ENCODE data around the gene RNF5.

Gene RNF5

DNA sequence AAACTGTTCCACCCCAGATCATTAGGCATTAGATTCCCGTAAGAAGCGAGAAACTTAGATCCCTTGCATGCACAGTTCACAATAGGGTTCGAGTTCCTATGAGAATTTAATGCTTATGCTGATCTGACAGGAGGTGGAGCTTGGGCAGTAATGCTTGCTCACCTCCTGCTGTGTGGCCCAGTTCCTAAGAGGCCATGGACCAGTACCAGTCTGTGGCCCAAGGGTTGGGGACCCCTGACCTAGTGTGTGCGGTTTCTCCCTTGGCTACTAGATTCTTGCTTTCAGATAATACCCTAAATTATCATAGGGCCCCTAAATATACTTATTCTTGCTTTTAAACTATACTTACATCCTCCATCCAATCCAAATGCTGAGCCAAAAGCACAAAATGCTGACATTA lies 16.2 kb downstream of the RNF5 start:
- Histone ChIP-seq H4K20me1 (ENCODE audit: insufficient read depth, low read length, poor library complexity, severe bottlenecking) (no peaks in the 10 kb centered on the region), H3K9me3 (ENCODE audit: insufficient read depth, low read depth, low read length) (no peaks in the 10 kb centered on the region), H3K4me3 (ENCODE audit: low read length, poor library complexity, severe bottlenecking) (peak overlapping the region; percentile 91), H3K9me2 (replicated peaks; ENCODE audit: low read depth, low read length) (no peaks in the 10 kb centered on the region), H3K4me1 (ENCODE audit: insufficient read depth, low read length, poor library complexity, severe bottlenecking) (peaks cover 53% of the 10 kb centered on the region), H2AFZ (ENCODE audit: low read length) (no peak overlapping the region), H3K9ac (ENCODE audit: low read depth, low read length, poor library complexity, severe bottlenecking) (peak overlapping the region; percentile 96), H3K79me2 (ENCODE audit: insufficient read depth, low read length) (peaks cover 64% of the 10 kb centered on the region), H3K27me3 (ENCODE audit: insufficient read depth, low read length, poor library complexity, severe bottlenecking) (no peaks in the 10 kb centered on the region), H3K36me3 (ENCODE audit: insufficient read depth, low read length) (no peaks in the 10 kb centered on the region), H3F3A (ENCODE audit: low read depth) (no peaks in the 10 kb centered on the region), H3K4me2 (ENCODE audit: low read depth, low read length, poor library complexity, severe bottlenecking) (peak overlapping the region; percentile 99)
- TF ChIP-seq, protein P1, sequence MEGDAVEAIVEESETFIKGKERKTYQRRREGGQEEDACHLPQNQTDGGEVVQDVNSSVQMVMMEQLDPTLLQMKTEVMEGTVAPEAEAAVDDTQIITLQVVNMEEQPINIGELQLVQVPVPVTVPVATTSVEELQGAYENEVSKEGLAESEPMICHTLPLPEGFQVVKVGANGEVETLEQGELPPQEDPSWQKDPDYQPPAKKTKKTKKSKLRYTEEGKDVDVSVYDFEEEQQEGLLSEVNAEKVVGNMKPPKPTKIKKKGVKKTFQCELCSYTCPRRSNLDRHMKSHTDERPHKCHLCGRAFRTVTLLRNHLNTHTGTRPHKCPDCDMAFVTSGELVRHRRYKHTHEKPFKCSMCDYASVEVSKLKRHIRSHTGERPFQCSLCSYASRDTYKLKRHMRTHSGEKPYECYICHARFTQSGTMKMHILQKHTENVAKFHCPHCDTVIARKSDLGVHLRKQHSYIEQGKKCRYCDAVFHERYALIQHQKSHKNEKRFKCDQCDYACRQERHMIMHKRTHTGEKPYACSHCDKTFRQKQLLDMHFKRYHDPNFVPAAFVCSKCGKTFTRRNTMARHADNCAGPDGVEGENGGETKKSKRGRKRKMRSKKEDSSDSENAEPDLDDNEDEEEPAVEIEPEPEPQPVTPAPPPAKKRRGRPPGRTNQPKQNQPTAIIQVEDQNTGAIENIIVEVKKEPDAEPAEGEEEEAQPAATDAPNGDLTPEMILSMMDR (conservative IDR thresholded peaks at IDR 0.05; ENCODE audit: low read length): no peak
- TF ChIP-seq EZH2phosphoT487 (IDR thresholded peaks at IDR 0.05; ENCODE audit: borderline replicate concordance): no peak

DNA sequence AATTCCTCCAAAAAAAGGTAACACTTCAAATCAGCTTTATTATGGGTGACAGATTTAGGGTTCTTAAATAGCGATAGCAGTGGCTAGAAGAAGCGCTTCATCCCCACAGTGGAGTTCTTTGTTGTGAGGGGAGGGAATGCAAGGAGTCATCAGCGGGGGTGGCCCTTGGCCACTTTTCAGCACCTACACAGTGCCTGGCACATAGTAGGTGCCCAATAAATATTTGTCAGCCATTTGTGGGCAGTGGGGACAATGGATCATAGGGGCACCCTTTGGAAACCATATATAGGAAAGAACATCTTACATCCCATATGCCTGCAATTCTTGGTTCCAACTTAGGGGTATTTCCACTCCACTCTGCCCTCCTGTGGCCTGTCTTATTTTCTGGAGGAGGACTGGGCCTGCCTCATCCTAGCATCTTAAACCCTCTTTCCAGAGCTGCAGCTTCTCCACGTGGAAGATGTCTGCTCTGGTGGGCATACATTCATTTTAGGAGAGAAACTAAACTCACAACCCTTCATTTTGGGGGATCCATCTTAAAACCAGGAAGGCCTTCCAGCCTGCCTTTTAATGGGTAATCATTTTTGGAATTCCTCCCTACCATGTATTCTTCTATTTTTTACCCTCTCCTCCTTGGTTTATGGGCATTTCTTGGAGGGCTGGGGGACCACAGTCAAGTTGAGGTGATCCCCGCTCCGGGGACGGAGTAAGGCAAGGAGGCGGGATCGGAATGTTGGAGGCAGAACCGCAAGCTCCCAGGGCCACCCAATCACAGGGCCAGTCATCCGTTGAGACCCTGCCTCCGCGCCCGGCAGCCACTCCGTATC lies 16.8 kb downstream of the RNF5 start:
- H3K4me3 ChIP-seq (ENCODE audit: low read length, poor library complexity, severe bottlenecking): peak overlapping the region; percentile 91
- H2AFZ ChIP-seq (ENCODE audit: low read length): peak overlapping the region; percentile 35; the same call in 1 of the 2 replicates
- H3K36me3 ChIP-seq (ENCODE audit: insufficient read depth, low read length): no peaks in the 10 kb centered on the region
- no peaks in the 10 kb centered on the region for H3K9me2 ChIP-seq (replicated peaks; ENCODE audit: low read depth, low read length)
- H3K9me3 ChIP-seq (ENCODE audit: insufficient read depth, low read depth, low read length): no peaks in the 10 kb centered on the region
- H3K4me1 ChIP-seq (ENCODE audit: insufficient read depth, low read length, poor library complexity, severe bottlenecking): peaks cover 52% of the 10 kb centered on the region
- H3F3A ChIP-seq (ENCODE audit: low read depth): no peaks in the 10 kb centered on the region
- H3K9ac ChIP-seq (ENCODE audit: low read depth, low read length, poor library complexity, severe bottlenecking): peak overlapping the region; percentile 96
- TF ChIP-seq EZH2phosphoT487 (IDR thresholded peaks at IDR 0.05; ENCODE audit: borderline replicate concordance): no peak
- TF ChIP-seq, protein P1 (conservative IDR thresholded peaks at IDR 0.05; ENCODE audit: low read length): peak; percentile 82
- no peaks in the 10 kb centered on the region for H4K20me1 ChIP-seq (ENCODE audit: insufficient read depth, low read length, poor library complexity, severe bottlenecking)
- H3K79me2 ChIP-seq (ENCODE audit: insufficient read depth, low read length): peaks cover 58% of the 10 kb centered on the region
- peak overlapping the region; percentile 99 for H3K4me2 ChIP-seq (ENCODE audit: low read depth, low read length, poor library complexity, severe bottlenecking)
- no peaks in the 10 kb centered on the region for H3K27me3 ChIP-seq (ENCODE audit: insufficient read depth, low read length, poor library complexity, severe bottlenecking)

DNA sequence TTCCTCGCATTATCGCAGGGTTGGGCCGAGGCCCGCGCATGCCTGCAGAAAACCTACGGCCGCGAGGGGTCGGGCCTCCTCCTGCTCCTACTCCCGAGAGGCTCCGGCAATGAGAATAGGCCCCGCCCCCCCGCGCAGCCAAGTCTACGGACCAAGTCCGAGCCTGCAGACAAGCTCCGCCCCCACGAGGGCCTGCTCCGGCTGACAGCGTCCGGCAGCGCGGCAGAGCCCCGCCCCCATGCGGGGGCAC lies 17.4 kb downstream of the RNF5 start:
- H3K9ac ChIP-seq (ENCODE audit: low read depth, low read length, poor library complexity, severe bottlenecking): peak overlapping the region; percentile 100
- H3K79me2 ChIP-seq (ENCODE audit: insufficient read depth, low read length): peaks cover 53% of the 10 kb centered on the region
- no peaks in the 10 kb centered on the region for H3K9me3 ChIP-seq (ENCODE audit: insufficient read depth, low read depth, low read length)
- no peaks in the 10 kb centered on the region for H3F3A ChIP-seq (ENCODE audit: low read depth)
- no peak for TF ChIP-seq EZH2phosphoT487 (IDR thresholded peaks at IDR 0.05; ENCODE audit: borderline replicate concordance)
- TF ChIP-seq, protein P1 (conservative IDR thresholded peaks at IDR 0.05; ENCODE audit: low read length): no peak
- no peak overlapping the region for H2AFZ ChIP-seq (ENCODE audit: low read length)
- H3K9me2 ChIP-seq (replicated peaks; ENCODE audit: low read depth, low read length): no peaks in the 10 kb centered on the region
- H3K4me3 ChIP-seq (ENCODE audit: low read length, poor library complexity, severe bottlenecking): peak overlapping the region; percentile 99
- H3K4me2 ChIP-seq (ENCODE audit: low read depth, low read length, poor library complexity, severe bottlenecking): no peak overlapping the region
- no peaks in the 10 kb centered on the region for H3K27me3 ChIP-seq (ENCODE audit: insufficient read depth, low read length, poor library complexity, severe bottlenecking)
- peaks cover 52% of the 10 kb centered on the region for H3K4me1 ChIP-seq (ENCODE audit: insufficient read depth, low read length, poor library complexity, severe bottlenecking)
- H4K20me1 ChIP-seq (ENCODE audit: insufficient read depth, low read length, poor library complexity, severe bottlenecking): no peaks in the 10 kb centered on the region
- no peaks in the 10 kb centered on the region for H3K36me3 ChIP-seq (ENCODE audit: insufficient read depth, low read length)

Data from Loucy (cell line).